IMR-90 (cell line): ENCODE data around the gene DICER1. TPM values are rescaled to one million over a fixed set of nuclear protein-coding genes. Genes with fewer than 3 reads are reported as not detected.

ENCODE experiments used
- ATAC-seq: fragments of 200-7000 bp; cut with Tn5 transposase; 2 replicates; pipeline ENCODE4 v1.9.1; 2020; ENCODE audit warnings: low read depth, mild to moderate bottlenecking, moderate library complexity
- BruUV-seq: library from RNA; stranded (reverse); fragments of 400-500 nt; replicated peaks from 2 replicates; lab custom pipeline; 2021; lab: Mats Ljungman, UMichigan
- CTCF ChIA-PET: fragments of 300-600 bp; formaldehyde crosslinking; extraction: SDS; loops from one replicate; lab custom pipeline; 2021; ENCODE audit warnings: antibody characterized with exemption; lab: Yijun Ruan, JAX
- POLR2A ChIA-PET: fragments of 300-600 bp; sonication (Branson Sonifier 250); formaldehyde crosslinking; loops from one replicate; lab custom pipeline; 2022; ENCODE audit warnings: antibody characterized with exemption; ENCODE audit not compliant: unreplicated experiment; lab: Charles Lee
- DNase-seq: peaks from one replicate; pipeline ENCODE4 v3.0.0; 2013
- H2AFZ ChIP-seq: replicated peaks from 2 replicates; pipeline ENCODE3; 2013; ENCODE audit warnings: low read length, mild to moderate bottlenecking; ENCODE audit not compliant: poor library complexity
- H2AK5ac ChIP-seq: 2 replicates; pipeline ENCODE4 v1.6.1; 2013; ENCODE audit warnings: low read depth, low read length, inconsistent platforms
- H2AK9ac ChIP-seq: replicated peaks from 2 replicates; pipeline ENCODE3; 2013; ENCODE audit warnings: mild to moderate bottlenecking, low read depth, low read length, moderate library complexity; ENCODE audit not compliant: poor library complexity
- H2BK120ac ChIP-seq: 2 replicates; pipeline ENCODE4 v1.6.1; 2013; ENCODE audit warnings: low read depth, low read length, inconsistent platforms
- H2BK15ac ChIP-seq: 3 replicates; pipeline ENCODE4 v1.6.1; 2013; ENCODE audit warnings: low read depth, low read length, inconsistent platforms
- H2BK20ac ChIP-seq: 2 replicates; pipeline ENCODE4 v1.6.1; 2013; ENCODE audit warnings: low read depth, mild to moderate bottlenecking, inconsistent platforms, low read length, moderate library complexity
- H2BK5ac ChIP-seq: 2 replicates; pipeline ENCODE4 v1.6.1; 2013; ENCODE audit warnings: mild to moderate bottlenecking, low read depth, low read length, inconsistent platforms; ENCODE audit not compliant: poor library complexity, severe bottlenecking
- H3K14ac ChIP-seq: replicated peaks from 2 replicates; pipeline ENCODE4 v1.6.1; 2013; ENCODE audit warnings: low read depth, low read length, inconsistent platforms
- H3K18ac ChIP-seq: 2 replicates; pipeline ENCODE4 v1.6.1; 2013; ENCODE audit warnings: low read depth, low read length, control low read depth
- H3K23ac ChIP-seq: 2 replicates; pipeline ENCODE4 v1.6.1; 2013; ENCODE audit warnings: low read depth, low read length, inconsistent platforms
- H3K27ac ChIP-seq: 2 replicates; pipeline ENCODE4 v1.5.1; 2013; ENCODE audit warnings: mild to moderate bottlenecking, control low read depth, low read length; ENCODE audit not compliant: insufficient read depth
- H3K27me3 ChIP-seq: 2 replicates; pipeline ENCODE4 v1.6.1; 2013; ENCODE audit warnings: low read length; ENCODE audit not compliant: control insufficient read depth, insufficient read depth
- H3K36me3 ChIP-seq: 2 replicates; pipeline ENCODE4 v1.6.1; 2013; ENCODE audit warnings: low read length, mixed read lengths; ENCODE audit not compliant: control insufficient read depth, insufficient read depth
- H3K4ac ChIP-seq: 2 replicates; pipeline ENCODE4 v1.6.1; 2013; ENCODE audit warnings: low read depth, low read length, inconsistent platforms
- H3K4me1 ChIP-seq: 2 replicates; pipeline ENCODE4 v1.6.1; 2013; ENCODE audit warnings: low read length, mixed read lengths; ENCODE audit not compliant: control insufficient read depth, insufficient read depth
- H3K4me2 ChIP-seq: 2 replicates; pipeline ENCODE4 v1.6.1; 2013; ENCODE audit warnings: low read depth, mild to moderate bottlenecking, control low read depth, low read length, moderate library complexity
- H3K4me3 ChIP-seq: 2 replicates; pipeline ENCODE4 v1.5.1; 2013; ENCODE audit warnings: low read depth, mild to moderate bottlenecking, control low read depth, low read length, moderate library complexity; ENCODE audit not compliant: insufficient read depth
- H3K56ac ChIP-seq: 2 replicates; pipeline ENCODE4 v1.6.1; 2013; ENCODE audit warnings: low read length, inconsistent platforms; ENCODE audit not compliant: insufficient read depth; ENCODE audit errors: extremely low read depth
- H3K79me1 ChIP-seq, 2 experiments: 2 replicates each; pipeline ENCODE4 v1.6.1; 2013; ENCODE audit warnings: low read length in 2 of 2, inconsistent platforms in 1 of 2, low read depth in 1 of 2
- H3K9ac ChIP-seq: 2 replicates; pipeline ENCODE4 v1.6.1; 2013; ENCODE audit warnings: low read depth, low read length, control low read depth
- H3K9me1 ChIP-seq: 2 replicates; pipeline ENCODE4 v1.6.1; 2013; ENCODE audit warnings: low read length, inconsistent platforms; ENCODE audit not compliant: insufficient read depth
- H3K9me3 ChIP-seq: 2 replicates; pipeline ENCODE4 v1.6.1; 2013; ENCODE audit warnings: low read length; ENCODE audit not compliant: control insufficient read depth, insufficient read depth
- H4K20me1 ChIP-seq: 2 replicates; pipeline ENCODE4 v1.6.1; 2013; ENCODE audit warnings: low read length, inconsistent platforms; ENCODE audit not compliant: insufficient read depth
- H4K5ac ChIP-seq: 2 replicates; pipeline ENCODE4 v1.6.1; 2013; ENCODE audit warnings: mild to moderate bottlenecking, low read depth, low read length, control low read depth
- H4K8ac ChIP-seq, 2 experiments: 2 replicates each; pipeline ENCODE4 v1.6.1; 2013; ENCODE audit warnings: low read depth in 2 of 2, low read length in 2 of 2, control low read depth in 1 of 2, inconsistent platforms in 1 of 2
- H4K91ac ChIP-seq: 2 replicates; pipeline ENCODE4 v1.6.1; 2013; ENCODE audit warnings: low read depth, low read length, inconsistent platforms; ENCODE audit not compliant: insufficient read depth
- BHLHE40 ChIP-seq: fragments of 150-350 bp; IDR thresholded peaks from 2 replicates; pipeline ENCODE4 v1.6.1; 2016; ENCODE audit warnings: mild to moderate bottlenecking, low read depth, low read length
- CEBPB ChIP-seq: IDR thresholded peaks from 2 replicates; pipeline ENCODE4 v1.6.1; 2012; ENCODE audit warnings: low read depth, low read length, improper control_type of control experiment
- CHD1 ChIP-seq: IDR thresholded peaks from 2 replicates; pipeline ENCODE4 v1.6.1; 2012; ENCODE audit warnings: low read depth, low read length, improper control_type of control experiment
- RAD21 ChIP-seq: IDR thresholded peaks from 2 replicates; pipeline ENCODE4 v1.6.1; 2012; ENCODE audit warnings: low read length, improper control_type of control experiment
- RCOR1 ChIP-seq: IDR thresholded peaks from 2 replicates; pipeline ENCODE4 v1.6.1; 2012; ENCODE audit warnings: mild to moderate bottlenecking, low read length, improper control_type of control experiment; ENCODE audit not compliant: insufficient replicate concordance
- RFX5 ChIP-seq: IDR thresholded peaks from 2 replicates; pipeline ENCODE4 v1.8.0; 2012; ENCODE audit warnings: low read depth, mild to moderate bottlenecking, low read length, moderate library complexity
- USF2 ChIP-seq: fragments of 150-350 bp; IDR thresholded peaks from 2 replicates; pipeline ENCODE4 v1.6.1; 2017; ENCODE audit warnings: mild to moderate bottlenecking, antibody characterized with exemption, low read length, low read depth
- WGBS, 2 experiments: methylation state at CpG; one replicate each; pipeline versions ENCODE4 v1.1.5 to v1.1.7; 2013; ENCODE audit warnings: missing lambda C conversion rate in 2 of 2; ENCODE audit not compliant: insufficient read length in 1 of 2; ENCODE audit errors: extremely low coverage in 2 of 2; 5-methylcytosine and 5-hydroxymethylcytosine counted together
- dilution Hi-C: fragments of 300-500 bp; cut with HindIII; formaldehyde crosslinking; loops from one replicate; pipeline ENCODE4 v1.14.3; 2018; ENCODE audit warnings: low sequenced_read_pairs; ENCODE audit not compliant: unreplicated experiment
- in situ Hi-C: fragments of 300-500 bp; cut with MboI; formaldehyde crosslinking; loops from 3 replicates; pipeline ENCODE4 v1.14.3; 2019; ENCODE audit warnings: low sequenced_read_pairs, inconsistent platforms, mixed read lengths
- intact Hi-C: fragments of 100-400 bp; cut with micrococcal nuclease; formaldehyde crosslinking; loops from 2 replicates; pipeline ENCODE4 v1.10.0; 2022
- polyA plus RNA-seq, 3 experiments: library from polyadenylated mRNA; depleted of rRNA; stranded (reverse); fragments of >200 nt; gene quantifications; 2 replicates each; pipeline ENCODE4 v1.2.3, GENCODE V29; 2012; ENCODE audit warnings: low replicate concordance in 1 of 3
- total RNA-seq: library from RNA; depleted of rRNA; stranded (reverse); fragments of >200 nt; gene quantifications from 2 replicates; pipeline ENCODE4 v1.2.3, GENCODE V29; 2012

DICER1 gene
- total and polyA plus RNA-seq, 2 of the 4 experiments (the other 2 are of a cell fraction): 9.7 to 49.5 TPM

- H3K23ac ChIP-seq: no peak overlapping the region
- no peaks in the 10 kb centered on the region for H3K9me1 ChIP-seq
- H3K14ac ChIP-seq: no peak overlapping the region
- H3K9me3 ChIP-seq: peaks cover 2% of the 10 kb centered on the region; the same call in 1 of the 2 replicates
- no peaks in the 10 kb centered on the region for H3K79me1 ChIP-seq
- intact Hi-C loops (no loop called here), dilution Hi-C loops (no loop called here), in situ Hi-C loops (no loop called here)
- H3K4ac ChIP-seq: no peak overlapping the region
- no peak overlapping the region for H2AK5ac ChIP-seq
- peaks cover 5% of the 10 kb centered on the region; the same call in 1 of the 2 replicates for H3K4me1 ChIP-seq
- 60% methylated on average over 2 of the region's 3 CpGs; no CpG with 5 or more reads in 1 of the 2 experiments for WGBS, 2 experiments
- H3K9ac ChIP-seq: no peak overlapping the region
- no peak for ATAC-seq
- no peak overlapping the region for H3K56ac ChIP-seq
- H3K4me2 ChIP-seq: no peak overlapping the region
- H4K20me1 ChIP-seq: no peaks in the 10 kb centered on the region
- no peak overlapping the region for H2BK120ac ChIP-seq
- no peak overlapping the region for H4K91ac ChIP-seq
- no peak overlapping the region for H3K27ac ChIP-seq
- no peak overlapping the region for H4K5ac ChIP-seq
- no peak overlapping the region for H2AFZ ChIP-seq
- no peak overlapping the region for H3K4me3 ChIP-seq
- H2BK15ac ChIP-seq: no peak overlapping the region
- H3K18ac ChIP-seq: no peak overlapping the region
- TF ChIP-seq RCOR1 (no peak), RAD21 (no peak), USF2 (no peak), BHLHE40 (no peak), CEBPB (no peak), RFX5 (no peak), CHD1 (no peak)
- peaks cover 17% of the 10 kb centered on the region for H3K27me3 ChIP-seq
- BruUV-seq: no TSS peak
- no peaks in the 10 kb centered on the region for H3K36me3 ChIP-seq
- no peak overlapping the region for H4K8ac ChIP-seq
- H2AK9ac ChIP-seq: no peak overlapping the region
- H2BK5ac ChIP-seq: no peak overlapping the region
- POLR2A ChIA-PET: interaction anchor here (0.6 kb wide), 1 partner anchor 10 kb away, joined by 3 read pairs; no protein-coding TSS in a partner anchor
- H2BK20ac ChIP-seq: no peak overlapping the region
- no peak for DNase-seq
- CTCF ChIA-PET: no interaction called here
Measured at GRCh38 chr14:95073947-95074346, 83.4 kb downstream of the DICER1 start.
